SH-SY5Y (cell line): ENCODE measurements around the gene VANGL1.

Experiments used
- GATA2 ChIP-seq: IDR thresholded peaks from 2 replicates; pipeline ENCODE4 v1.6.1; 2011; ENCODE audit warnings: mild to moderate bottlenecking, low read depth, low read length
- GATA3 ChIP-seq: IDR thresholded peaks from 2 replicates; pipeline ENCODE4 v1.6.1; 2011; ENCODE audit warnings: low read depth, mild to moderate bottlenecking, low read length, moderate library complexity

The VANGL1 gene

DNA sequence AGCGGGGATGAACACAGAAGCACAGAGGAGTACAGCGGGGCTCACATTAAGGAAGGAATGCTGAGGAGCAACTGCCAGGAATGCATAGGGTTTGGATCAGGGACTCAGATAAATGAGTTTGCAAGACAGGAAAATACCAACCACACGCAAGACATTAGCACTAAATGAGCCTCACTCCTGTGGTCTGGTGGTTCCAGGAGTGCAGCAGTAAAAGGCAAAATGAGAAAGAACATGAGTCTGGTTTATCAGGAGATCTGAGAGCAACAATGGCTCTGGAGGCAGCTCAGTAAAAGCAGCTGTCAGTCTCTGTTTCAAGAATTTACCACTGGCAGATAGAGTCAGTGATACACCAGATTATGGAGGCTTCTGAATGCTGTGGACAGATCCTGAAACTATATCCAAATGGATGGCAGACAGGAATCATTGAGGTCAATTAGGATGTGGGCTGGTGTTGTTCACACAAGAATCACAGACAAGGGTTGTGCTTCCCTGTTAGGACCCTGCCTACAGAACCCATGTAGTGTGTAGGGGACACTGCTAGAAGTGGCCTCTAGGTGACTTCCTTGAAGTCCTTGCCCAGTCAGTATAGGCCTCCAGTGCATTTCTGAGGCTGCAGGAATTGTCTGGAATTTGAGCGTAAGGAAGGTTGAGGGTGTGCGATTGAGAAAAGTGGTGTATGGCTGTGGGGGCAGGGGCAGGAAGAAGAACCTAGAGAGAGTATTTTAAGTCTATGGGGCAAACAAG lies 76.4 kb downstream of the VANGL1 start:
- TF ChIP-seq GATA3 (peak; percentile 91), GATA2 (peak; percentile 98)

DNA sequence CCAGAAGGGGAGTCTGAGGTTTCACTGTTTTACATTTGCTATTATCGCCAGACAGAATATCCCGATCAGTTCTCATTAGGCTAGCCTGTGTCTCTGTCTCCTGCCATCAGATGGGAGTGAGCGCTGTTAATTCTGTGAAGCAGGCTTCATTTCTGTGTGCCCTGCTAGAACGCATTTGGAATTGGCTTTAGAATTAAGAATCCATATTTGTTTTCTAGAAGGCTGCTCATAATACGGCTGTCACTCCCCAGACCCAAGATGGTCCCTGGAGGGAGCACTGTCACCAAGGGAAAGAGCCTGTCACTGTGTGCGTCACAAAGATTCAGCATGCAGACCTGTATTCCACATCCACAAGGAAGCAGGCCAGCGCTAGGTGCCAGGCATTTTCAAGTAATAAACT lies 77.5 kb downstream of the VANGL1 start:
- TF ChIP-seq GATA2 (peak; percentile 74), GATA3 (no peak)

DNA sequence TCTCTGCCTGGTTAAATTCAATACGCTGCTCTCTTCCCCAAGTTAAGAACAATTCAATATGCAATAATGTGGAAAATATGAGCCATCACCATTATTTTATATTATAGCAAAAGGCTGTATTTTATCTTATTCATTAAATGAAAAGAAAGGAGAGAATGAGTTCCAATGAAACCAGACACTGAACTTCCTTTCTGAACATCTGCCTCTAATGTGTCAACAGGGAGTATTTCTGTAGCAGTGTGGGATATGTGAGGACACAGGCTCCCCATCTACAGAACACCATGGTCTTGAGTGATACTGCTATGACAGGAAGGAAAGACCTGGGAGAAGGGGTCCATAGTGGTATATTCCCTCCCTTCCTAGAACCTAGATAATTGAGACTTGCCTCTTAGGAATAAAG lies 80.5 kb downstream of the VANGL1 start:
- TF ChIP-seq GATA3: no peak
- TF ChIP-seq GATA2: no peak

DNA sequence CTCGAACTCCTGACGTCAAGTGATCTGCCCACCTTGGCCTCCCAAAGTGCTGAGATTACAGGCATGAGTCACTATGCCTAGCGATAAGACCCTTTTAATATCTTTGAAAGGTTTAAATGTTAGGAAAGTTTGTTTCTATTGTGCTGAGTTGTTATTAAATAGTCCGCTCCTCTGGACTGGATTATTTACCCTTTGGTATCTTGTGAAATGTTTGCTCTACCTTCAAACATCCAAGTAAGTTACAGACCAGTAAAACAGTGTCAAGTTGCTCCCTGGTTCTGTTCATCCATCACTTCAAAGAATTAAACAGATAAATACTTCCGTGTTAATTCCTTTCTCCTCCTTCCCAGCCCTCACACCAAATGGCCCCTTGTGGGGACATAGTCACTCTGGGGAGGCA lies 82.0 kb downstream of the VANGL1 start:
- no peak for TF ChIP-seq GATA3
- no peak for TF ChIP-seq GATA2

DNA sequence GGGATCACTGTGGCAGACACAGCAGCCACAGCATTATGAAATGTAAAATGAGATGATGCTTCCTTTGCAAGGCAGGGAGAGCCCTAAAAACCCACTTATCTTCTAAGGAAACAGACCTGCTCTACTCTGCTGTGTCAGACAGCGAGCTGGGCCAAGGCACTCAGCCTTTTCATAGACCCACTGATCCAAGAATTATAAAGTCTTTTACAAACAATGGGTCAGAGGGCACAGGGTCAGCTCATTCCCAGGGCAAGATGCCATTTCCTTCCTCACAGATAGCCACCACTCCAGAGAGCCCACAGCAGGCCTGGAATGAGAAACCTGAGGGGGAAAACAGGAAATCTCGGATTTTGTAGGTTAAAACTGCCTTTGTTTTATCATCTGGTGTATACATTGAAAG lies 83.8 kb downstream of the VANGL1 start:
- TF ChIP-seq GATA3 (no peak), GATA2 (no peak)

DNA sequence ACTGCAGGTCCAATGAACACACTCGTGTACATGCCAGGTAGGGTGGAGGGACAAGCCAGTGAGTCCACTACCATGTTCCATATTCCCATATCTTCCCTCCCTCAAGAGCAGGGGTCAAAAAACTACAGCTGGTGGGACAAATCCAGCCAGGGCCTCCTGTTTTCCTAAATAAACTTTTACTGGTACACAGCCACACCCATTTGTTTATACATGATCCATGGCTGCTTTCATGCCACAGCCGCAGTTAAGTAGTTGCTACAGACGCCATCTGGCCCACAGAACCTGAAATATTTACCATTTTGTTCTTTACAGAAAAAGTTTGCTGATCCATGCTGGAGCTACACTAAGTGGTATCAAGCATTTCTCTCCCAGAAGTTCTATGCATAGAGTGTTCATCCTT lies 84.4 kb downstream of the VANGL1 start:
- TF ChIP-seq GATA2 (no peak), GATA3 (no peak)

DNA sequence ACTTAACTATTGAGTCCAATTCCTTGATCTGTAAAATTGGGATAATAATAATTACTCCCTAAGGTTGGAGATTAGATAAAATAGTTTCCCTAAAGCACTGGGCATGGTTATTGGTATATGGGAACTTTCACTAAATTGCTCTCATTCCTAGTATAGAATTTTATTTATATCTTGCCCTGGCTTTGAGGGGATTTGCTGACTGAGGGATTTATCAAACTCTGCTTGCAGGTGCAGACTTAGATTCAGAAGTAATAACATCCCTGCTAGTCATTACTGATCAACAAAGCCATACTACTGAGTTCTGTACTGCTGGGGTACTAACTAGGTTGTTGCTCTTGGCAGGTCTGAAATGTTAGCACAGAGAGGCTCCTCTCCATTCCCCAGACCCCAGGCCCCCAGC lies 84.8 kb downstream of the VANGL1 start:
- TF ChIP-seq GATA2 (no peak), GATA3 (no peak)

DNA sequence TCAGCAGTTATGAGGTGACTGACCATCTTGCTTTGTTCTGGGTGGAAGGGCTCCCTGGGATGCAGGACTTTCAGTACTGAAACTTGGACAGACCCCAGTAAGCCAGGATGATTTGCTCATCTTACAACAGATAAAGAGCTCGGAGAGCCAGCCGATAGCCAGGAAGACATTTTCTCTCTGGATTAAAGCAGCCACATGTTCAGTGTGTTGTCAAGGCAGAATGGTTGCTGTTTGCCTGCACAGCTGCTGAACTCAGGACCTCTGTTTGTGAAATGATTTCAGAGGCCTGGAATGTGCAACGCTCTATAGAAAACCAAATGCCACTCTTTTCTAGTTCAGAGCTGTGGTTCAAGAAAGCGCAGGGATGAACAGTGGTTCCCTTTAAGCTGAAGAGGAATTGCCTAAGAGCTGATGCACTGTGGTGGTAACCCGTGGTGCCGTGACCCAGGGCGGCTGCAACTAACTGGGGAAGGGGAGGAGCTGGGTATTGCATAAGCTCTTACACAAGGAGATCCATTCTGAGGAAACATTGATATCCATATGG lies 86.0 kb downstream of the VANGL1 start:
- TF ChIP-seq GATA3 (no peak), GATA2 (no peak)

DNA sequence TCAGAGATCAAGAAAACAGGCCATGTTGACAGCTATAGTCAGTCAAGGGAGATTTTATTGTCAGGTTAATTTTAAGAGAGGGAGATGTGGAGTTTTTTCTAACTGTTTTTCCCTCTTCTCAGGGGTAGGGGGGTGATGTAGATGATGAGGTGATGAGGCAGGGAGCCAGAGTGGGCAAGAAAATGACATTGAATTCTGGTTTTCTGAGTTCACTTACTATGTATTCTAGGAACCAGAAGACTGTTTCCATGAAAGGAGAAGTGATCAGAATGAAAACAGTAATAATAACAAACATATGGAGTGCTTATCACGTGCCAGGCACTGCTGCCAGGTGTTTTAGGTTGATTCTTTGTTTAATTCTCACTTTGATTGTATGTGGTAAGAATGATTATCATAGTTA lies 86.6 kb downstream of the VANGL1 start:
- no peak for TF ChIP-seq GATA2
- TF ChIP-seq GATA3: no peak

DNA sequence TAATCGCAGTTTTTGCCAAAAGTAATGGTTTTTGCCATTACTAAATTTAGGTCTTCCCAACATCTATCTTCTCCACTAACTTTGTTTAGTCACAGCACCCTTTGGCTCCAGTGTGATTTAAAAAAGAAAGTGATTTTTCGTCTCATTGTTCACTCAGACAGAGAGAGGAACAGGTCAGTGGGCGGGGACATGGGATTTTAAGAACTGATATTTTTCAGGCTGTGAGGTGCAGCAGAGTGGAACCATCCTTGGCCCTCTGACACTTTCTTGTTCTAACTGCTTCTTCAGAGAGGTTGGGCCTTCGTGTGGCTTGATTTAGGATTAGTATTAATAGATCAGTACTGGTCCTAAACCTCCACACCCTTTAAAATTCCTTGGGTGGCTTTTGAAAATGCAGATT lies 88.0 kb downstream of the VANGL1 start:
- no peak for TF ChIP-seq GATA3
- TF ChIP-seq GATA2: no peak

DNA sequence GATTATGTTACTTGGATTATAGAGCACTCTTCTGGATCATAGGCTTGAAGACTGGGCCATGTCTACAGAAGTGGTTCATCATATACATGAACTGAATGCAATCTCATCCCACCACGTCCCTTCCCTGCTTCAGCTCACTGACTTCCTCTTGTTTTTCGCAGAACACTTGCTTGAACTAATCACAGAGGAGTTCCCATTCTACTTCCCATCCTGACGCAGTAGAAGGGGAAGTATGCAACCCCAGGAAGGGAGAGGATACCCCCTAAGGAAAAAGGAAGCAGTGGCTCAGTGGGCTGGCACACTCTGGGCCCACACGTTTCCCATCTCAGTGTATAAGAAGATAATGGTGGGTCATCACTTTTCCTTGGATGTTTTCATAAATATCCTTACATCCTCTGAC lies 90.5 kb downstream of the VANGL1 start:
- TF ChIP-seq GATA2 (no peak), GATA3 (no peak)

DNA sequence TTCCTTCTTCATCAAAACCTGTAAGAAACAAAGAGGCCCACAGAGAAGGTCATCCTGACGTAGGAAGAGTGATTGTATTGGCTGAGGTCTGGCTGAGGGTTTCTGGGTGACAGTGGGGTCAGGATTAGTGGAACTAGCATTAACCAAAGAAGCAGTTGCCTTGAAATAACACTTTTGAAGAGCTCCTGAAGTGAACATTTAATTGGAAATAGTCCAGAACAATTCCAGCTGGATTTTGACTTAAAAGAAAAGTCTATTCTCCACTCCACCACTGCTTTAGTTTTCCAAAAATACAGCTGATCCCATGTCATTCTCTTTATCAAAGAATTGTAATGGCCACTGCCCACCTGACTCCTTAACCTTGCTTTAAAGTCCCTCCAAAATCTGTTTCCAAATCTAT lies 99.0 kb downstream of the VANGL1 start:
- TF ChIP-seq GATA3 (no peak), GATA2 (no peak)

DNA sequence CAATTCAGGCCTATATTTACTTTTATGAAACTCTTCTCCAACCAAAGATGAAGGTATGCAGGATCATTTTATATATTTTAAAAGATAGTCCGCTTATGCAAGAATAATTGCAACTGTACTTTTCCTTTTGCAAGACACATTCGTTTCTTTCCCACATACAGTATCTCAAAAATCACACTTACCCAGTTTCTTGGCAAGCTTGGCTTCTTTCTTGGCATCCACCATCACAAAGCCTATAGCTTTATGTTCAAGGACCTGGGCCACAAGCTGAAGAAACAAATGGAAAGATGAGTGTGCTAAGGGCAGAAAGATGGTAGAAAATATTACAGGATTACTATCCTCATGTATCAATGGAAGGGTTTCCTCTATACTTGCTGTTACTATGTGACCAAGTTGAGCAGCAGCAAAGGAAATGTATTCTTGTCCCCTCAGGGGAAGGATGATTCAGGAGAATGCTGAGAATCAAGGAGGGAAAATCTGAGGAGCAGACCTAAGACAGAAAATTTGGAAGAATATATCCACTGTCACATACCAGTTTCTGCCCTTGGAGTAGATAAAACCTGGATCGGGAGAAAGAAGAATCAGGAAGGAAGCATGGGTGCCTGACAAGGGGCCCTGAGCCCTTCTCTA lies 103.0 kb downstream of the VANGL1 start:
- TF ChIP-seq GATA3 (no peak), GATA2 (no peak)

DNA sequence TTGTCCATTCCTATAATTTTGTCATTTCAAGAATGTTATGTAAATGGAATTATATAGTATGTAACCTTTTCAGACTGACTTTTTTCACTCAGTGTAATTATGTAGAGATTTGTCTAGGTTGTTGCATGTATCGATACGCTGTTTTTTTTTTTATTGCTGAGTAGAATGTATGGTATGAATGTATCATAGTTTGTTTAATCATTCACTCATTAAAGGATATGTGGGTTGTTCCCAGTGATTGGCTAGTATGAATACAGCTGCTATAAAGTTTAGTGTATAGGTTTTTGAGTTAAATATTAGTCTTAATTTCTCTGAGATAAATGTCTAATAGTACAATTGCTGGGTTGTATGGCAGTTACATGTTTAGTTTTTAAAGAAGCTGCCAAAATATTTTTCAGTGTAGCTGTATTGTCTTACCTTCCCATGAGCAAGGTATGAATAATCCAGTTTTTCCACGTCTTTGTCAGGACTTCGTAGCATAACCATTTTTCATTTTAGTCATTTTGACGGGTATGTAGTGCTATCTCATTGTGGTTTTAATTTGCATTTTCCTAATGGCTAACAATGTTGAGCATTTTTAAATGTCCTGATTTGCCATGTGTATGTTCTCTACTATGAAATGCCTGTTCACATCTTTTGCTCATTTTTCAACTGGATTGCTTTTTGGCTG lies 104.4 kb downstream of the VANGL1 start:
- TF ChIP-seq GATA3: no peak
- TF ChIP-seq GATA2: no peak
